HG03135 (cell line): ENCODE data around the gene ENOPH1.

Source experiments
- ATAC-seq: cut with Tn5 transposase; IDR thresholded peaks from one replicate; pipeline ENCODE4 v1.9.1; 2021; ENCODE audit warnings: mild to moderate bottlenecking, moderate library complexity; ENCODE audit not compliant: unreplicated experiment

The ENOPH1 gene

DNA sequence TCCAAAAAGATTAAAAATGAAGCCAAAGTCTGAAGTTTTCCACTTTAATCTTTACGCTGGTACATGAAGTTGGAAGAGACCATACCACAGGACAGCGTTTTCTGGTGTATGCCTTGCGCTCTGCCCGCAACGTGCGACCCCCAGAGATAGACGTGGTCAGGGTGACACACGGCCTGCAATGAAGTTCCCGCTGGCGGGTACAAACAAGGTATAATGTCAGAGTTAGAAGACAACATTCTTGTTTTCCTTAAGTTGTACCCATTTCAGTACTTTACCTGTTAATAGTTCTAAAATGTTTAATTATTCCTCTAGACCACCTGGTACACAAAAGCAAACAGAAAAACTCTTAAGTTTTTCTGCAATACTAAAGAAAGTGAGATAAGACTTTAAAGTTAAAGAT, 4.9 kb upstream of the ENOPH1 start:
- no peak for ATAC-seq

DNA sequence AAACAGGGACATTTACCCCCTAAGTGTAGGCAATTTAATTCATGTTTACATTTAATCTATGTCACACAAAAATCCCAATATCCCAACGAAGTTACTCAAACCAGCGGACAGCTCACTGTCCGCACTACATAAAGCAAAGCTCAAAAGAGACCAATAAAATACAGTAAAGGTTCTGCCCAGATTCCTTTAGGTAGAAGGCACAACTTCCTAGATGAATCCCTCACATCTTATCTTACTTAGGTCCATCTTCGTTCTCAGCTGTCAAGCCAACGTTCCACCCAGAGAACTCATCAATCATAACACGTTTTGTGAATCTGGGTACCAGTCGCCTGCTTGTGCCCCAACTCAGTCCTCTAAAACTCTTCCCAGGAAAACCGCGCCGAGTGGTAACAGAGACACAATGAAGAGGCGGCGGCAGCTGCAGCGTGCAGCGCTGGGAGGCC, 1.8 kb upstream of the ENOPH1 start:
- ATAC-seq = no peak

DNA sequence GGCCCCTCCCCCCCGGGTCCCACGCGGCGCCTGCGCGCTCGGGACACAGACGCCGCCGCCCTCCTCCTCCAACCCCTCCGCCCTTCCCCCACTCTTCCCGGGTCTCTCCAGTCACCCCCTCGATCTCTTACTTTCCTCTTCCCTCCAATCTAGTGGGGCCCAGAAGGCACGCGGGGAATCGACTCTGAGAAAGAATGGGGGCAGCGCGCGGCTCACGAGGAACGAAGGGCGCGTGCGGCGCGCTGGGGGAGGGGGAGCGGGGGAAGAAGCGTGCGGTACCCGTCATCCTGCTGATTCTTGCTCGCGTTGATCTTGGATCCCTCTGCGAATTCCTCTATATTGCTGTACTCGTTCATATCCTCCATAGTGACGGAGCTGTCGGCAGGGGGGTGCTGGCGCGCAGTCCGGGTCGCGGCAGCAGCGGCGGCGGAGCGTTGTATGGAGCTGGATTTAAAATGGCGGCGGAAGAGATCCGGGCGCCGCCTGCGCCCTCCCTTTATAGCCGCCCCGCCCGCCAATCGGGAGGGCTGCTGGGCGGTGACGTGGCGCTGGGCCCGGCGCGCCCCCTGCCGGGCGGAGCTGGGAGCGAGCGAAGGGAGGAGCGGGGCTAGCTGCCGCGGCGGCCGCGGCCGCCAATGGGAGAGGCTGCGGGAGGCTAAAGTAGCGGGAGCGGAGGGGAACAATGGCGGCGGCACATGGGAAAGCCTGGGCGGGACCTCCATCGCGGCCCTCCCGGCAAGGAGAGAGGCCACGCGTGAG, 1.2 kb upstream of the ENOPH1 start:
- ATAC-seq = peak; percentile 52

DNA sequence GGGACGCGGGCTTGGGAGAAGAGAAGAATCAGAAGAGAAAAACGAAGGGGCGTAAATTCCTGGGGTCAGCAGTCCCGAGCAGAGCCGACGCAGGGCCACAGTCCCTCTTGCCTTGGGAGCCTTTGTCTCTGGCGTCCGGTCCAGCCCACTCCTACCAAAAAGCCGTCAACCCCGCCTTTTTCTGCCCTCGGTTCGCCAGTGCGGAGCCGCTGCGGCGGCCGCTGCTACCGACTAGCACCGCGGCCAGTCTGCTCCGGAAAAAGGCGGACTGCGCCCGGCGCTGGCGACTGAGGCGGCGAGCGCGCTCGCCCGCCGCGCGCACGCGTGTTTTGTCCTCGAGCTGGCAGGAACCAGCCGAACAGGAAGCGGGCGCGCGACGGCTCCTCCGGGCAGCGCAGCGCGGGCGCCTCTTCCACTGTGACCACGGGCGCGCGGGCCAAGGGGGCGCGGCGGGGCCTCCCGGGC, 630 bp upstream of the ENOPH1 start:
- peak; percentile 18 for ATAC-seq

DNA sequence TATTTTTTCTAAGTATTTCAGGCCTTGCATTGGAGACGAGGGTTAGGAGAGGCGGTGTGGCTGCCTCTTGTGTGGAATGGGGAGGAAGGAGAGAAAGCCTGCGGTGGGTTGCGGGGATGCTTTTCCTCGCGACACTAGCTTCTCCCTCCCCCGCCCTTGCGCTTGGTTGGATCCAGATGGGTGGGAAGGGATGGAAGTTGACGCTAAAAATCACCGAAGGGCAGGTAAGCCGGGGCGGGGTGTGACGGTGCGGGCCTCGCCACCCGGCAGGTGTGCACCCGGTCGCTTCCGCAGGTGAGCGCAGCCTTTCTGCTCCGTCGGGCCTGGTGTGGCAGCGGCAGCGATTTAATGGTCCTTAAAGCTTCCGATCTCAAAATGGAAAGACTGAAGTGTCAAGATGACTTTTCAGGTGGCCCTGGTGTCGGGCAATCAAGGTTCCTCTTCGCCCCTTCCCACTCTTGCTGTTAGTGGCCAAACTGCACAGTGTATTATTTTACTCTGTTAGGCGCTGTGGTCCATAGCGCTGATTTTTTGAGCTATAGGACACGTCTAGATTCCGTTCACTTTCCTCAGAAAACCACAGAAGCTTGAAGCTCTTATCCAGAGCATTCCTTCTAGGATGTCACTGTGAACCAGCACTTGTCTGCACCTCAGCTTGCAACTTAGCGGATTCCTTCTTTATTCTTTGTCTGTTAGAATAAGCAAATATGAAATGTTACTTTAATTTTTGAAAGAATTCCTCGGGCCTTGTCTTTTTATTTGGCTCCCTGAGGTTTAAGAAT, 765 bp downstream of the ENOPH1 start:
- ATAC-seq = no peak

DNA sequence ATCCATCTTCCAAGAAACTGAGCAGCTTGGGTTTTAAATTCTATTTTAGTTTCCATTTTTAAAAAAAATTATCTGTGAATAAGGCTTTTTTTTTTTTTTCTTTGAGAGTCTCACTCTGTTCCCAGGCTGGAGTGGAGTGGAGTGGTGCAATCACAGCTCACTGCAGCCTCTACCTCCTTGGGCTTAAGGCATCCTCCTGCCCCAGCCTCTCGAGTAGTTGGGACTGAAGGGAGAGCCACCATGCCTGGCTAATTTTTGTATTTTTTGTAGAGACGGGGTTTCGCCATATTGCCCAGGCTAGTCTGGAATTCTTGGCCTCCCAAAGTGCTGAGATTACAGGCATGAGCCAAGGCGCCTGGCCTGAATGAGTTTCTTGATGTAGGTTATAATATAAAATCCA, 1.4 kb downstream of the ENOPH1 start:
- ATAC-seq = no peak

- ATAC-seq = no peak
Observed at GRCh38 chr4:82432596-82432995, 2.2 kb downstream of the ENOPH1 start.

DNA sequence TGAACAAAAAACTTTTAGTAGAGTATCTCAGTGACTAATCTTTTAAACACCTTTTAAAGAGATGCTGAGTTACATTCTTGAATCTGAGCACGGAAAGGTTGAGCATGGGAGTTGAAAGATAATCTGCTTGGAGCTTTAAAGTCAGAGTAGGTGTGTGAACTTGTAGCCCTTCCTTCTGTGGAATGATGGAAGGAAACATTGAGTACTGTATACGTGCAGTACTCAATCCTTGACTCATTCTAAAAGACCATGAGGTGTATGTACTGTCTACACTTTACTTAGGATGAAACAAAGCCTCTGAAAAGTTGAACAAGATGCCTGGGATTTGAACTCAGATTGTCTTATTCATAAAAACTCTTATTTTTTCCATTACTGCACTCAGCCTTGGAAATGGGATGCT, 3.4 kb downstream of the ENOPH1 start:
- no peak for ATAC-seq

GRCh38 chr4:82434949-82435348, 4.6 kb downstream of the ENOPH1 start:
- ATAC-seq = no peak

- no peak for ATAC-seq
Observed at GRCh38 chr4:82436130-82436529, 5.7 kb downstream of the ENOPH1 start.

- ATAC-seq = no peak
Observed at GRCh38 chr4:82436780-82437179, 6.4 kb downstream of the ENOPH1 start.

- ATAC-seq = no peak
Observed at GRCh38 chr4:82437285-82438005, 7.1 kb downstream of the ENOPH1 start.

DNA sequence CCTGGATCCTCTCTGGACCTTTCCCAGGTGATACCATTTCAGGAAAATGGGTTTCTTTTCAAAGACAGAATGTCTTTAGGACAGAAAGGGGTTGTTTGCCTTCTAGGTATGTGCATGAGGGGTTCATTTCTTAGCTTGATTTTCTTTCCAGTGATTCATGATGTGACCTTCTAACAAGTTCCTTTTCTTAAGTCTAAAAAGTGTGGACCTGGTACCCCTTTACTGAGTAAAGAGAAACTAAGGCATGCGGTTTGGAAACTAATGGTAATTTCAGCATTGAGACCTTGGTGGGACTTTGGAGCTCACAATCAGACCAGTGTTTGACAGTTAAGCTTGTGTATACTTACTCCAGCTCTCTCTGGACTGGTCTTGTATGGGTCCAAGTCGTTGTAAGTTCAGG, 8.7 kb downstream of the ENOPH1 start:
- no peak for ATAC-seq

- ATAC-seq = no peak
Observed at GRCh38 chr4:82447886-82448285, 17.5 kb downstream of the ENOPH1 start.

- no peak for ATAC-seq
Observed at GRCh38 chr4:82450966-82451755, 20.8 kb downstream of the ENOPH1 start.

DNA sequence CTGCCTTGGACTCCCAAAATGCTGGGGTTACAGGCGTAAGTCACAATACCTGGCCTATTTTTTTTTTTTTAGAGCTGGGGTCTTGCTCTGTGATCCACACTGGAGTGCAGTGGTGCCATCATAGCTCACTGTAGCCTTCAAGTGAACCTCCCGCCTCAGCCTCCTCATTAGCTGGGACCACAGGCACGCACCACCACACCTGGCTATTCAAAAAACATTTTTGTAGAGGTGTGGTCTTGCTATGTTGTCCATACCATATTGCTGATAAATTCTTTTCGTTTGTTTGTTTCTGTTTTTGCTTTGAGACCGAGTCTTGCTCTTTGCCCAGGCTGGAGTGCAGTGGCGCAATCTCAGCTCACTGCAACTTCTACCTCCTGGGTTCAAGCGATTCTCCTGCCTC, 21.6 kb downstream of the ENOPH1 start:
- no peak for ATAC-seq

- no peak for ATAC-seq
Observed at GRCh38 chr4:82457266-82457665, 26.9 kb downstream of the ENOPH1 start.

DNA sequence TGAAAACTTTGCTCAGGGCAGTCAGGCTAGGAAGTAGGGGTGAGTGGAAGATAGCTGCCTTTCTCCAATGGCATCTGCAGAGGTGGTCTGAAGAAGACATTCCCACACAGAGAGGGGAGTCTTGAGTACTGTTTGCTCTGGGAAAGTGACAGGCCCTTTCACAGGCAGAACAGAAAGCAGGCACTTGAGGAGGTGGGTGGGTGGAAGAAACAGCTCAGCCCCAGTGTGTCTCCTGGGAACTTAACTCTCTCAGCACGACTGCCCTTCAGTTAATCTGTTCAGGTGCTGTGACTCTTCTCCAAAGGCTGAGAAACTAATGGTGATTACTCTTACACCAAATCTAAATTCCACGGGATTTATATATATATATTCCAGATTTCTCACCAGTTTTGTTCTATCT, 28.3 kb downstream of the ENOPH1 start:
- ATAC-seq = no peak

- no peak for ATAC-seq
Observed at GRCh38 chr4:82461710-82462109, 31.3 kb downstream of the ENOPH1 start.

DNA sequence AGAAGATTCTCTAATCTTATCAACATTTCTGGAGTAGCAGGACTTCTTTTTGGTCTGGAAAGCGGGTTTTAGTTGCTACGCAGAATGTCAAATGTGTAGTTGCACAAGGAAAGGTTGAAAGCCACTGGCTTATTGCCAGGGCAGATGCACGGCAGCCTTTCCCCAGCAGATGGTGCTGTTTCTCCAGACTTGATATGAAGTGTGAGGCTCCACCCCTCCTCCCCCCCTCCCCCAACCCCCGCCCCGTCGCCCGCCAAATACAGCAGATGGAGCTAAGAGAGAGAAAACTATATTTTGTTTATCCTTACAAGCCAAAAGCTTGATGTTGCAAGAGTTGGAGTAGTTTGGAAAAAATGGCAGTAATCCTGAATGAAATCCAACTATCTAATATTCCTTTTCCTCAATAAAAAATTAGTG, 32.0 kb downstream of the ENOPH1 start:
- peak; percentile 80 for ATAC-seq

DNA sequence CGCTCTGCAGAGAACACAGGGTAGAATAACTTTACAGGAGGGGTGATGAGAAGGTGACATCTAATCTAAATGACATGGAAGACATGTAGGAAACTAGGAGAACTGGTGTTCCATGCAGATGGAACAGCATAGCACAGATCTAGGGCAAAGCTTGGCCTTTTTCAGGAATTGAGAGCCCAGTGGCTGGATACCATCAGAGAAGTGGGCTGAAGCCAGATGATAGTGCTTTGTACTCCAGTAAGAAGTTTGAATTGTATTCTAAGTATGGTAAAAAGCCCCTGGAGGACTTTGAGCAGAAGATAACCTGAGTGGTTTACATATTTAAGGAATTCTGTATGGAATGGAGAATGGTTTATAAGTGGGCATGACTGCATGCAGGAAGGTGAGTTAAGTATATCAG, 32.8 kb downstream of the ENOPH1 start:
- ATAC-seq = no peak
